ENCODE measurements around the gene GRAMD2B. TPM values are rescaled to one million over a fixed set of nuclear protein-coding genes. Genes with fewer than 3 reads are reported as not detected.

The GRAMD2B gene
- total RNA-seq, 1 experiment from 2014 or later = 33.6 TPM

DNA sequence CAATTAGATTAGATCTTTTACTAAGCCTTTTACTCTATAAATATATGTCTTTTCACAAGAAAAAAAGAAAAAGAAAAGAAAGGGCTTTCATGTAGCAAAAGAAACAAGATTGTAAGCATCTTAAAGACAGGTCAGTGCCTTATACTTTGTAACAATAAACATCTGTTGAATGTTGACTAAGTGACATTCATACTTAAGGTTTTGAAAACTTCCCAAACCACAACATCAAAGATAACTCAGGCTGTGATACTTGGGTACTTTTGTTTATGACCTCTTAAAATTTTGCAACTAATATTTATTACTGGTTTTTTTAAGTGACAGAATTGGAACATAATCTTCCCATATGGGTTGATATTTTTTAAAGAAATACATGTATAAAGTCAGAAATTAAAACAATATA lies 7.4 kb downstream of the GRAMD2B start:
- intact Hi-C loops (cut with micrococcal nuclease) = no loop called here
- no peaks in the 10 kb centered on the region for H3K9me3 ChIP-seq (ENCODE audit: low read length)
- H3K27me3 ChIP-seq (ENCODE audit: low read length) = no peaks in the 10 kb centered on the region
- no peak for DNase-seq
- H4K20me1 ChIP-seq (ENCODE audit: low read length) = no peaks in the 10 kb centered on the region
- TF ChIP-seq EZH2phosphoT487 (IDR thresholded peaks at IDR 0.05; ENCODE audit: borderline replicate concordance, low read length) = no peak
- no peak for TF ChIP-seq EZH2 (IDR thresholded peaks at IDR 0.05; ENCODE audit: low read length, unreplicated experiment)
- TF ChIP-seq, protein P1, sequence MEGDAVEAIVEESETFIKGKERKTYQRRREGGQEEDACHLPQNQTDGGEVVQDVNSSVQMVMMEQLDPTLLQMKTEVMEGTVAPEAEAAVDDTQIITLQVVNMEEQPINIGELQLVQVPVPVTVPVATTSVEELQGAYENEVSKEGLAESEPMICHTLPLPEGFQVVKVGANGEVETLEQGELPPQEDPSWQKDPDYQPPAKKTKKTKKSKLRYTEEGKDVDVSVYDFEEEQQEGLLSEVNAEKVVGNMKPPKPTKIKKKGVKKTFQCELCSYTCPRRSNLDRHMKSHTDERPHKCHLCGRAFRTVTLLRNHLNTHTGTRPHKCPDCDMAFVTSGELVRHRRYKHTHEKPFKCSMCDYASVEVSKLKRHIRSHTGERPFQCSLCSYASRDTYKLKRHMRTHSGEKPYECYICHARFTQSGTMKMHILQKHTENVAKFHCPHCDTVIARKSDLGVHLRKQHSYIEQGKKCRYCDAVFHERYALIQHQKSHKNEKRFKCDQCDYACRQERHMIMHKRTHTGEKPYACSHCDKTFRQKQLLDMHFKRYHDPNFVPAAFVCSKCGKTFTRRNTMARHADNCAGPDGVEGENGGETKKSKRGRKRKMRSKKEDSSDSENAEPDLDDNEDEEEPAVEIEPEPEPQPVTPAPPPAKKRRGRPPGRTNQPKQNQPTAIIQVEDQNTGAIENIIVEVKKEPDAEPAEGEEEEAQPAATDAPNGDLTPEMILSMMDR (conservative IDR thresholded peaks at IDR 0.05; ENCODE audit: low read depth, low read length) = no peak
- H3K4me2 ChIP-seq (ENCODE audit: low read length) = no peak overlapping the region
- no peak overlapping the region for H3K27ac ChIP-seq (ENCODE audit: low read length)
- no peaks in the 10 kb centered on the region for H3K9me2 ChIP-seq (replicated peaks; ENCODE audit: low read length)
- peaks cover 93% of the 10 kb centered on the region for H3K79me2 ChIP-seq (ENCODE audit: low read length)
- ChIA-PET POLR2A (ENCODE audit: unreplicated experiment) (no interaction called here), CTCF (no interaction called here)
- BruUV-seq (replicated peaks) = no TSS peak
- 0 out of 2 replicates have a peak, but pooled peaks cover 14% of the 10 kb centered on the region for H3K4me1 ChIP-seq (ENCODE audit: insufficient read depth, low read length)
- no peak overlapping the region for H3K4me3 ChIP-seq (ENCODE audit: low read length)
- H3F3A ChIP-seq (ENCODE audit: low read length, unreplicated experiment) = no peaks in the 10 kb centered on the region
- no peak overlapping the region for H3K9ac ChIP-seq (ENCODE audit: low read length)
- no peak overlapping the region for H2AFZ ChIP-seq (ENCODE audit: low read length)
- H3K36me3 ChIP-seq (ENCODE audit: low read depth, low read length) = peaks cover 22% of the 10 kb centered on the region
- ATAC-seq = no peak

DNA sequence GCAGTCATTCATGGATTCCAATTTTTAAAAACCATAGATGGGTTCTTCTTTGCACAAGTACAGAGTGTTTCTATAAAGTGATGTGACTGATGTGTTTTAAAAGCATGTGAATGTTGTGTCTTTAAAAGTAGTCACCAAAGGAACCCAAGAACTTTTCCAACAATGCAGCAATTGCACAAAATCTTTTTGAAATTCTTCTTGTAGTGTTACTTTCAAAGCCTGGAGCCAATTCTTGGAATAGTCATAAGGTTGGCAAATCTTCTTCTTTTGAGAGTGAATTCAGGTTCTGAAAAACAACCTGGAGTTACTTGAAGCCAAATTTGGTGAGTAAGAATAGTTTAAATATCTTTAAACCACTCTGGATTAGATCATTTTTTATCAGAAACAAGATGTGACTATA lies 10.5 kb downstream of the GRAMD2B start:
- POLR2A ChIA-PET (ENCODE audit: unreplicated experiment) = interaction anchor here (0.6 kb wide), 1 partner anchor 61 kb away, joined by 3 read pairs; no protein-coding TSS in a partner anchor
- CTCF ChIA-PET = no interaction called here
- intact Hi-C loops (cut with micrococcal nuclease) = no loop called here

DNA sequence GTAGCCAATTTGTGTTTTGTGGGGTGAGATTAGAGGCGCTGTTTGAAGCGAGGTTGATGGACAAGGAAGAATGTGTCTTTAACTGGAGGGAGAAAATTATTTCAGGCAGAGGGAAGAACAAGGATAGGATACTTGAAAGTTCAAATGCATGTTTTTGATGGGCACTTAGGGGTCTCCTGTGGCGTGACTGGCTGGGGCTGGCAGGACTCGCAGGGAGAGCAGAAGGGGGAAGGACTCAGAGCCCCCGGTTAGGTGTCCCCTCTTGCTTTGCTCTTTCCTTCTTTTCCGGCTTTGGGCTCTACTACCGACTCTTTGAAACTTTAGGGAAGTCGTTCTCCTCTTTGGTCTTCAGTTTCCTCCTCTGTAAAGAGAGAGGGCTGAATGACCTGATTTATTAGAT lies 12.1 kb downstream of the GRAMD2B start:
- Histone ChIP-seq H3K9me3 (ENCODE audit: low read length) (no peaks in the 10 kb centered on the region), H3K9me2 (replicated peaks; ENCODE audit: low read length) (no peaks in the 10 kb centered on the region), H3K27ac (ENCODE audit: low read length) (no peak overlapping the region), H3K36me3 (ENCODE audit: low read depth, low read length) (peaks cover 7% of the 10 kb centered on the region; the same call in 1 of the 2 replicates), H3K9ac (ENCODE audit: low read length) (no peak overlapping the region), H2AFZ (ENCODE audit: low read length) (no peak overlapping the region), H3K4me1 (ENCODE audit: insufficient read depth, low read length) (0 out of 2 replicates have a peak, but pooled peaks cover 3% of the 10 kb centered on the region), H3K79me2 (ENCODE audit: low read length) (peaks cover 81% of the 10 kb centered on the region), H4K20me1 (ENCODE audit: low read length) (no peaks in the 10 kb centered on the region), H3K27me3 (ENCODE audit: low read length) (no peaks in the 10 kb centered on the region), H3K4me3 (ENCODE audit: low read length) (no peak overlapping the region), H3F3A (ENCODE audit: low read length, unreplicated experiment) (no peaks in the 10 kb centered on the region), H3K4me2 (ENCODE audit: low read length) (no peak overlapping the region)
- ChIA-PET POLR2A (ENCODE audit: unreplicated experiment) (no interaction called here), CTCF (no interaction called here)
- TF ChIP-seq EZH2phosphoT487 (IDR thresholded peaks at IDR 0.05; ENCODE audit: borderline replicate concordance, low read length) (no peak), EZH2 (IDR thresholded peaks at IDR 0.05; ENCODE audit: low read length, unreplicated experiment) (no peak)
- TF ChIP-seq, protein P1 (conservative IDR thresholded peaks at IDR 0.05; ENCODE audit: low read depth, low read length) = no peak
- DNase-seq = no peak
- no TSS peak for BruUV-seq (replicated peaks)
- no peak for ATAC-seq
- intact Hi-C loops (cut with micrococcal nuclease) = no loop called here

More for the DNA sequence above, 10.5 kb downstream of the GRAMD2B start:
- H3K4me1 ChIP-seq (ENCODE audit: insufficient read depth, low read length) = 0 out of 2 replicates have a peak, but pooled peaks cover 3% of the 10 kb centered on the region
- no peak for TF ChIP-seq EZH2 (IDR thresholded peaks at IDR 0.05; ENCODE audit: low read length, unreplicated experiment)
- TF ChIP-seq, protein P1 (conservative IDR thresholded peaks at IDR 0.05; ENCODE audit: low read depth, low read length) = no peak
- TF ChIP-seq EZH2phosphoT487 (IDR thresholded peaks at IDR 0.05; ENCODE audit: borderline replicate concordance, low read length) = no peak
- H3F3A ChIP-seq (ENCODE audit: low read length, unreplicated experiment) = no peaks in the 10 kb centered on the region
- no peaks in the 10 kb centered on the region for H4K20me1 ChIP-seq (ENCODE audit: low read length)
- H3K9me2 ChIP-seq (replicated peaks; ENCODE audit: low read length) = no peaks in the 10 kb centered on the region
- no peak for ATAC-seq
- no peaks in the 10 kb centered on the region for H3K27me3 ChIP-seq (ENCODE audit: low read length)
- H3K27ac ChIP-seq (ENCODE audit: low read length) = no peak overlapping the region
- no peak overlapping the region for H3K4me3 ChIP-seq (ENCODE audit: low read length)
- no TSS peak for BruUV-seq (replicated peaks)
- no peak for DNase-seq
- H3K36me3 ChIP-seq (ENCODE audit: low read depth, low read length) = peaks cover 17% of the 10 kb centered on the region
- no peak overlapping the region for H3K9ac ChIP-seq (ENCODE audit: low read length)
- H3K4me2 ChIP-seq (ENCODE audit: low read length) = no peak overlapping the region
- H3K9me3 ChIP-seq (ENCODE audit: low read length) = no peaks in the 10 kb centered on the region
- H3K79me2 ChIP-seq (ENCODE audit: low read length) = peaks cover 91% of the 10 kb centered on the region
- H2AFZ ChIP-seq (ENCODE audit: low read length) = no peak overlapping the region
